Effector CD4-positive, alpha-beta T cell (primary cell): Measurements from ENCODE around the gene FGF12.

Experiments
- DNase-seq: peaks from one replicate; pipeline ENCODE4 v3.0.0-alpha.2; 2020

FGF12 gene

DNA sequence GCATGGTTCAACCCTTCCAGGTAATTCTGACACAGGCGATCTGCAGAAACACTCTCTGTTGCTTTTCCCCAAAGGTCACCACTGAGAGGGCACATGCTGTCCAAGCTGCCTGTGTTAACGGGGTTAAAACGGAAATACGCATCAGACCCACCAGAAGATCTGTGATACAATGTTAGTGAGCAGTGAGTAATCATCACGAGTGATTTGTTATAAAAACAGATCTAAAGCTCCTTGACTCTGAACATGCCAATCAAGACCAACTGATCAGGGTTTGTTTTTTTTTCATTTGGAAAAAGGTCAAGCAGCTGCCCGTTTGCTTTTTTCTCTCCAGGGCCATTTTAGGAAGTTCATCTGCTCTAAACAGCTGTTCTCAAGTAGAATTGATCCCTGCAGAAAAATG lies 43.2 kb downstream of the FGF12 start:
- DNase-seq = no peak

DNA sequence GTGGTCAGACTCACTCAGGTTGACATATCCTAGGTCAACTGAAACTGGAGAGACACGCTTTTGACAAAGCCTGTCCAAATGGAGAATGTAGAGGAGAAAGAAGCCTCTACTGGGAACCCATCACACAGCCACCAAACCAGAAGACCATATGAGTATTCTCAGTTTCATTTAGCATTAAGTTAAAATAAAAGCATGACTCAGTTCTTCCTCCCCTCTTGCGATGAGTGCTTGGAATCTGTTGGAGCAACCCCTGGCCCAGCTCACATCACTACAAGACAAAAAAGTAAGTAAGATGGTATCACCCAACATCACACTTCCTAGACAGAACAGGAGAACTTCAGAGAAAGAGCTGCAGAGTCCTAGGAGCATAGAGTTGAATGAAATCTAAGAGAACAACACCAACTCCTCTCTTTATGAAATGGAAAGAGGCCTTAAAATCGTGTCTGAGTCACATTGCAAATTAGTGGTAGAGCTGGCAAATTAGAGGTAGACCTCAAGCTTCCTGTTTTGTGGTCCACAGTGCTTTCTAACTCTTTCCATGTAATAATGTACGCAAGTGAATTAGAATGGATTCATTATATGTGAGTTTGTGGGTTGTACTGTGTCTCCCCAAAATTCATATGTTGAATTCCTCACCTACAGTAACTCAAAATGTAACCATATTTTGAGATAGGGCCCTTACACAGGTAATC lies 51.2 kb downstream of the FGF12 start:
- DNase-seq = no peak

DNA sequence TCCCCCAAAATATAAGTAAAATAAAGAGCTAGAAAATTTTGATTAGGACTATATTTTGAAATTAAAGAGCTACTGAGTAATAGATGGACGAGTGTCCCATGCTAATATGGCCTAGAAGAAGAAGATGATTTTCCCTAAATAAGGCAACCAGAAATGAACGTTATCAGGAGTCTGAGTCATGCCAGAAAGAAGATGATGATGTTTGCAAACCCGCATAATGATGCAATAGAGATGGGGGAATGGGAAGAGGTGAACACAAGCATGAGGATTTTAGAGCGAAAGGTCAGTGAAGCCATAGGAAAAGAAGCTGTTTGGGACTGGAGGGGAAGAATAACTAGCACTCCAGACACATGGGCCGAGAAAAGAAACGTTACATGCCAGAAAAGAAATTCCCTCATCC lies 71.7 kb downstream of the FGF12 start:
- DNase-seq = no peak

DNA sequence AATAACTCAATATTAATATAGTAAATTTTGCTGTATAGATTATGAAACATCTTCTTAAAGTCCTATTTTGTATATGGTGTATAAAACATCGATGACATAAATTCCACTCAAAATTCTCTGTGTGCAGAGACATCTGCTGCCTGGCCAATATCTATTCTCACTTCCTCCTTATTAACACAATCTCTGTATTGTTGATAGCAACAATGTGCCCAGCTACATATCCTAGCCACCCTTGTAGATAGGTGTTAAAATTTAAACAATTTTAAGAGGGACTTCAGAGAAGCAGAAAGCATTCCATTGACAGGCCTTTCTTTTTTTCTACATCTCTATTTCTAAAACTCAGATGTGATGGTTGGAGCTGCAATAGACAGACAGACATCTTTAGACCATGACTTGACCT lies 72.3 kb downstream of the FGF12 start:
- DNase-seq = no peak

DNA sequence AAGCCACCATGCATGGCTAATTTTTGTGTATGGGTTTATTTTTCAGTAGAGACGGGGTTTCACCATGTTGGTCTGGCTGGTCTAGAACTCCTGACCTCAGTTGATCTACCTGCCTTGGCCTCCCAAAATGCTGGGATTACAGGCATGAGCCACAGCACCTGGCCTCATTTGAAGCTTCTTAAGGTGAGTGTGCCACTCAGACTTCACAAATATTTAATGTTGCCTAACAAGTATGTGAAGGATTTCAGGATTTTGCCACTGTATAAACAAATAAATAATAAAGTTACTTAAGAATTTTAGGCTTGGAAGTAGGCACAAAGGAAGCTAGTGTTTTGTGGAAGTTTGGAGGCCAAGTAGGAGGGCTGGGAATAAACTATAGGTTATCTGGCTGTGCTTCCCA lies 73.5 kb downstream of the FGF12 start:
- no peak for DNase-seq

DNA sequence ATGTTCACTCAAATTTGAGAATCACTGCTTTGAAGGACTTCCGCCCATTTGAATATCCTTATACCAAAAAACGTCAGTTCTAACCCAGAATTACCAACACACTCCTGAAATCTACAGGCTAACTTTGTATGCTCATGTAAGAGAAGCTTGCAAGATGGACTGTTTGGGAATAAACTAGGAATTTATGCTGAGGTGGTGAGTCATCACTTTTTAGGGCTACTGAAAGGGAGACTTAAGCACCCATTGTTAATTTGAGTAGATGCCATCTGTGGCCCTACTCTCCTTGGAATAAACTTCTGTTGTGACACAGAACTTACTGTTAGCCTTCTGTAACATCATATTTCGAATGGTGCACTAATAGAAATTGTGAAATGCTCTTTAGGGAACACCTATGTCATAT lies 74.6 kb downstream of the FGF12 start:
- no peak for DNase-seq

DNA sequence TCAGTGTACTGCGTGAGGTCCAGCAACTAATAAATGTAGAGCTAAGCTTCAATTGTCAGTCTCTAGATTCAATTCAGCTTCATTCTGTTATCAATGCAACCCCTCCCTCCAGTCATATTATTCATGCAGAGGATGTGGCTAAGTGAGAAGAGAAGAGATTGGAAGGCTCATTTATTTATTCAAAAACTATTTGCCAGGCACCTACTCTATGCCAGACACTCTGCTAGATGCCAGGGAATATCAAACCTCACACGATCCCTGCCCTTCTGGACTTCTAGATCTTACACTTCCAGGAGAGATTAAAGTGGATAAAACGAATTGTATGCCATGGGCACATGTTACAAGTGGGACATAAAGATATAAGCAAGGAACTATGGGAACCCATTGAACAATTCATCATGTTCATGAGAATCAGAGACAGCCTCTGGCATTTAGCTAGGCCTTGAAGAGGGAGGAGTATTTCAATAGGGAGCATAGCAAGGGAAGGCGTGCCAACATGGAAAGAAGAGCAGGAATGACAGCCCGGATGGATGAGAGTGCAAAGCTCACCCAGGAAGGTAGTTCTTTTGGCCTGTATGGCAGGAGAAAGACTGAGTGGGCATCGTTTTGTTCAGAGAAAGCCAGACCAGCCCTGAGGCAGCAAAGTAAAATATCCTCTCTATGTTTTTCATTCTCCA lies 75.4 kb downstream of the FGF12 start:
- no peak for DNase-seq

DNA sequence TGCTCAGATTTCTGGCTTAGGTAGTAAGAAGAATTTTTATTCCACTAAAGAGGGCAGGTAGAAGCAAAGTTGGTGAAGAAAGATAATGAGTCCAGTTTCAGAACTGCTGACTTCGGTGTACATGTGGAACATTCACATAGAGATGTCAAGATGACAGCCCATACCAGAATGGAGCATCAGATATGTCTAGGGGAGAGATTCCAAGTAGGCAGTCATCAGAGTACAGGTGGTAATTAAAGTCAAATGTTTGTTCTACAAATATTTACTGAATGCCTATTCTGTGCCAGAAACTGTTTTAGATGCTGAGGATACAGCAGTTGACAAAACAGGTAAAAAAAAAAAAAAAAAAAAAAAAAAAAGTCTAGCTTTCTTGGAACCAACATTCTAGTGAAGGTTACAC lies 81.9 kb downstream of the FGF12 start:
- no peak for DNase-seq

DNA sequence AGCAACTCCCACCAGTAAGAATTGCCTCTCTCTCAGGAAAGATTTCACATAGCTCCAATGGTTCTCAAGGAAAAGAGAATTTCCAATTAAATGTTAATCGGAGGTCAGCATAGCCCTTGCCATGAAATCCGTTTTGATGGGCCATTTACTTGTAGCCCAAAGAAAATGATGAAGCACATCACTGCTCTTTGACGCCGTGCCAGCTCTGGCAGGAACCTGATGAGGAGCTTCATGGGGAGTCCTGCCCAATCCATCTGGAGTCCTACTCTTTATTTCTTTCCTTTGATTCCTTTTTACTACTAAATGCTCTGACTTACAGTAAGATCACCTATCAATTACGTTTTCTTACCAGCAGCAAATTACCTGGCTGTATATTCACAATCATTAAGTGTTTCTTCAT lies 84.7 kb downstream of the FGF12 start:
- DNase-seq = no peak

DNA sequence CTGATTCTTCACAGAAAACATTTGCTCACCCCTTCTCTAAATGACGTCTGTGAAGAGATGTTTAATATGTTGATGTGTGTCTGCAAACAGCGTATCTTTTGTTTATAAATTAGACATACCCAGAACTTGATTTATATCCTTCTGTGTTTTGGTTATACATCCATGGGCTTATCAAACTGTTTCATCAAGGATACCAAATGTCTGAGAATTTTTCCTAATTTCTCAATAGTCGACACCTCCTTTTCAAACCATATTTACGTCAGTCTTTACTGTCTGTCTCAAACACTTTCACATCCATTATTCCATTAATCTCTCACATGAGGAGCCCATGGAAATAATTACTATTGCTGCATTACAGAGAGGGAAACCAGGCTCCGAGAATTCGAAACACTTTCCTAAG lies 85.4 kb downstream of the FGF12 start:
- no peak for DNase-seq

DNA sequence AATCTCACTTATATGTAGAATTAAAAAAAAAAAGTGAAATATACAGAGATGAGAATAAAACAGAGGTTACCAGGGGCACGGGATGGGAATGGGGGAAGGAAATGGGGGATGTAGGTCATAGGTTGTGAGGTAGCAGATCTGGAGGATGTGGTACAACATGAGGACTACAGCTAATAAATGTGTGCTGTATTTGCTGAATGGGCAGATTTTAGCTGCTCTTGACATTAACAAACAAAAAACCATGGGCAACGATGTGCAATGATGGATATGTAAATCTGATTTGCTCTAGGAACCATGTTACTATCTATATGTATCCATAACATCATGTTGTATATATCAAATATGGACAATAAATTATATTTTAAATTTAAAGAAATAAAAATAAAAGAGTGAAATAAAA lies 87.4 kb downstream of the FGF12 start:
- no peak for DNase-seq

DNA sequence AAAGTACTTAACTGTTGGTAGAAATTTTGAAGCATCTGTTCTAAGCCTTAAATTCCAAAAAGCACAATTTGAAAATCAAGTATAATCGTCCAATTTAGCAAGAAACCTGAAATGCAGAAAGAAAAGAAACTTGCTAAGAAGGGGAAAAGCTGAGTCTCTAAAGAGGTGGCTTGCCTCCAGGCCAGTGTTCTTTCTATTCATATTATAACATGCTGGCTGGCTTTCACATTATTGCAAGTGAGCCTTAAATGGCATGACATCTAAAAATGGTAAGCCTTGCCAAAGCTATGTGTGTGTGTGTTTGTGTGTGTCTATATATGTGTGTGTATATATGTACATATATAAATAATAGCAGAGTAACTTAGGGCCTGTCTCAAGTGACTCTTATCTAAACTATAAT lies 89.5 kb downstream of the FGF12 start:
- DNase-seq = no peak

DNA sequence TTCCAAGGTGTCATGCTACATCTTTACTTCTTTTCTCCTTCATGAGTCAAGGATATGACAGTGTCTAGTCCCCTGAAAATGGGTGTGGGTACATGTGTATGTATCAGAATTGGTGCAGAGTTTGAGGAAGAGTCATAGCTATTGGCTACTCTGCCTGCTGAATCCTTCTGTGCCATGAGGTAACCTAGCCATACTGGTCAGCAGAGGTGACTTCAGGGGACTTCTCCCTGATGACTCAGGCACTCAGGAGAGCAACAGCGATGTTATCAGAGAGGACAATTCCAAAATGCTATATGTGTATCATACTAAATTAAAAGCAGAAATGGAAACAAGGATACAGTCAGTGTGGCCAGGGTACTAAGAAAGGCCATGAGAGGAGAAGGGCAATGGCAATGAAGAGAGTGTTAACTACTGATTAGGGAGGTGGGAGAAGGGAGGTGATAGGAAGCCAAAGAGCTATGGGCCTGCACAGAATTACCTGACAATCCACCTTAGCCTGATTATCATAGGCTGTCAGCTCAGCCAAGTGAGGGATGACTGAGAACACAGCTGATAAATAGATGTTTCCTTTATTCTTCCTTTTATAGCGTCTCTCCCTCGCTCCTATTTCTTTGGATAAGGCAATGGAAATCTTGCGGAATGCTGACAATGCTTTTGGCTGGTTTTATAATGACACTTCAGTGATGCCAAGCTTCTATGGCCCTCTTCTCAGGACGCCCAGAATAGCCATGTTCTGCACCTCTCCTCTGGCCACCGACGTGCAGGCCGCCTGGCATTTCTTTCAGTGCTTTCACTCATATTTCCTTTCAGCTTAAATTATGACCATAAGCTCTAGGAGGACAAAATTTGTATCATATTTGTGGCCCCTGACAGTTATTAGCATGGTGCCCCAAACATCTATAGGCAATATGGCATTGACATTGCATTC lies 90.6 kb downstream of the FGF12 start:
- DNase-seq = no peak

DNA sequence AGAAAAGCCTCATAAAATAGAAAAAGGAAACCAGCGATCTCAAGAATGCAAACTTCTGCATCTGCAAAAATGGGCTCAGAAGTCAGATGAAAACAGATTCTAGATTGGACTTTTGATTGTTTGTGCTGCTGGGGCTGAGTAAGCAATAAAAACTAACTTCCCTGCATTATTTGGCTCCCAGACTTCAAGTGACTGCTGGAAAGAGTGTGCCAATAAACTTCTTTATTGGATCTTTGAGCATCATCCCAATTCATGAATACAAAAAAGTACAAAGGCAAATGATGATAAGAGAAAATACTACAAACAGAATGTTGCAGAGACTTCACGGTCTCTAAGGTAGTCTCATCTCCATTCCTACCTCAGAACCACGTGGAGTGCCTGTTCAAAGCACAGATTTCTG lies 97.9 kb downstream of the FGF12 start:
- no peak for DNase-seq

DNA sequence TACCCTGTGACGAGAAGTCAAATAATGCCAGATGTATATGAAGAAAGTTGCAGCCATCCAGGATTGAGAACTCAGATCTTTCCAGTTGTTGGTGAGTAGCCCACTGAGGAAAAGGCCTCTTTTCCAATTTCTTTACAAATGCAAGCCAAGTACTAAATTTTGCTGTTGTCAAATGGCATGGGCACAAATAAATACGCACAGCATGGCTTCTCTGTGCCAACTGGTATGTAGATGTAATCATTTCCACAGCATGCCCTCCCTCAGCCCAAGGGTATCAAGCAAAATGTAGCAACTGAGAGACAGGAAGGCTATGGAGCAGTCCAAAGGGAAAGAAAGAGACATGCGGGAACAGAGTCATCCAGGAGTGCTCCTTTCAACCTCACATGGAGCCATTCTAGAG lies 105.4 kb downstream of the FGF12 start:
- no peak for DNase-seq

DNA sequence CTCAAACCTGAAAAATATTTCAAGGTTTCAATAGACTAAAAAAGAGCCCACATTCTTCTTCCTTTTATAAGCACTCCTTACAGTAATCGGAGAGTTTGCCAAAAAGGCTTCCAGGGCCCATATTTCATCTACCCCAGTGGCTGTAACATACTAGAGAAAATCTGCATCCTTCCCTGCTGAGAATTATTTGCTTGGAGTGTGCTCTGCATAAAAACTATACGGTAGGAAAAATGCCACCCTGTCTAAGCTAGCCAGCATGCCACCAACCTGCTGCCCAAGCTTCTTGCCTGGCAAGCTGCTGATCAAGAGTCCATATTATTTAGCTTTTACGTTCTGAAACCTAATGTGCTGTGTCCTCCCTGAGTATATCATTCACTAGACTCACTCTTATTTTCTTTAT lies 107.1 kb downstream of the FGF12 start:
- DNase-seq = no peak

DNA sequence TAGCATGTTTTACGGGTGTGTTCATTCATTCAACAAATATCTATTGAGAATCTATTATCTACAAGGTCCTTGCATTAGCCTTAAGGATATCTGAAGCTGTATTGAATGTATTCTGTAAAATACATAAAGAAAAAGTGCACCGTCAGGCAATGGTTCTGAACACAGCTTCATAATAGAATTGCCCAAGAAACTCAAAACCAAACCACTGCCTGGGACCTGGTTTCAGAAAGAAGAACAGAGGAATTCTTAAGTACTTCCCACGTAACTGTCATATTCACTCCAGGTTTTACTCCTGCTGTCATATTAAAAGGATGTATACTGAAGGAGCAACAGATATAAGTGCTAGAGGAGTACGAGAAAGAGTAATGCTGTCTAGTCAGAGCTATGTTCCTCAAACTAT lies 115.9 kb downstream of the FGF12 start:
- no peak for DNase-seq

DNA sequence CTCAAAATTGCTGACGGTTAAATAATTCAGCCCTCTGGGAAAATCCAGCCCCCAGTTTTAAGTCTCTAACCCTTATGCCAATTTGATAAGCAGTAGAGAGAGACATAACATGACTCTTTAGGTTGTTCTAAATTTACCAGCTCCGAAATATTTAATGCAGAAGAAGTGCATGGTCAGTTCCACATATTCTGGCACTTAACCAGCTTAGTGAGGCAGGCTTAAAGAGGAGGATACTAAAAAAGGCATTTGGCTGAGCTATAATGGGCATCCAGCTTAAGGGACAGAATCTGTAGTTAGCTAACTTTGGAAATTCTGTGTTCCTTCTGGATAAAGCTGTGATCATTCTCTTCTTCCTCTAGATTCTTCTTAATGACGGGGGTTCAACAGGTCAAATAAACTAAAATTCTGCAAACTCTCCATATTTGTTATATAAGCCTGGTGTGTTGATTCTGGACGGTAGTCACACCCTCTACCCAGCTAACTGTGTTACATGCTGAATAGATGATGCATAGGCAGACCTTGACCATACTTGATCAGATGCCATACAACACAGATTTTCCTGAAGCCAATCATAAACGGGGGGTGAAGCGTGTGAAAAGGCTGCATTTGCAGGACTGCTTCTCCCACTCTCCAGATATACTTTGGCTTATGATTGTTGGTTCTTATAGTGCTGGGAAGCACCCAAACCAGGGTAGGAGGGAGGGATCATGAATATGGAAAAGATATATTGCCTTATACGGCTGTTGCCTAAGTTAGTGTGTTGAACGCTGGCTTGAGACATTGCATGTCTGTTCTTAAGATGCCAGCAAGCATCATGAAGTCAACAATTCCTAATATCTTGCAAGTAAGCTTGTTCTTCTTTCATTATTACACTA lies 118.4 kb downstream of the FGF12 start:
- DNase-seq = no peak

DNA sequence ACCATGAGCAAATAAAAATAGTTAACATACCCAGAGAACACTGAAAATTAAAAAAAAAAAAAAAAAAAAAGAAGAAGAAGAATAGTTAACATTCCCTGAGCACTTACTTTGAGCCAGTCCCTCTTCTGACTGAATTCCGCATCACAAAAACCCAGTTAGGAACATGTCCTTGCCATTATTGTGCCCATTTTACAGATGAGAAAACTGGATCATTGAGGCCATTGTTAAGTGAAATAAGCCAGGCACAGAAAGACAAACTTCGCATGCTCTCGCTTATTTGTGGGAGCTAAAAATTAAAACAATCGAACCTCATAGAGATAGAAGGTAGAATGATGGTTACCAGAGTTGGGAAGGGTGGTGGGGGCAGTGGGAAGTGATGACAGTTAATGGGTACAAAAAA lies 119.5 kb downstream of the FGF12 start:
- DNase-seq = no peak

DNA sequence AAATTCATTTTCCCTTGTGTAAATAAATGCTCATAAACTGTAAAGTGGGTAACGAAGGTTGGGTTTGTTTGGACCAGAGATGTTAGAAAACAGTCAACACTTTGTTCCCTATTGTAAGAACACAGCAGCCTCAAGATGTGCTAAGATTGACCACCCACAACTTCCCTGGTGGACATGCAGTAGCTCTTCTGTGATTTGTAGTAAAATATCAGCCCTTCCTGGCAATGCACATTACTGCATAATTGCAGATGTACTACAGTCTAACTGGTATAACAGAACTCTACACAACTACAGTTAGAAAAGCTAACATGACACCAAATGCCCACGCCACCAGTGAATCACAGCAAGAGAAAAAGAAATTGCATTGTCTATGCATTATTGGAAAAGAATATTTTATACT lies 129.4 kb downstream of the FGF12 start:
- DNase-seq = no peak

DNA sequence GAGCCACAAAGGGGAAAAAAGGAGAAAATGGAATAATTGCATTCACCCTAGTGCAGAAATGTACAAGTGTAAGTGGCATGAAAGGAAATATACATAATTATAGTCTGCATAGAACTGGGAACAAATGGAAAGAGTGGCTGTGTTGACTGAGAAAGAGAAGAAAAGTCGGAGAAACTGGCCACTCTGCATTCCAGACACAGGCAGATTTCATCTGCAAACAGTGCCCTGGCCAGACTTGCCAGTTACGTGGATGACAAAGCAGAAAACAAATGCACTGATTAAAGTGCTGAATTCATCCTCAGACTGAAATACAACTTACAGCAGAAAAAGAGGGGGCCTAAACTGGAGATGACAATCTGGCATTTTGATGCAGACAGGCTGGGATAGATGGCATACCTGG lies 129.8 kb downstream of the FGF12 start:
- DNase-seq = no peak

DNA sequence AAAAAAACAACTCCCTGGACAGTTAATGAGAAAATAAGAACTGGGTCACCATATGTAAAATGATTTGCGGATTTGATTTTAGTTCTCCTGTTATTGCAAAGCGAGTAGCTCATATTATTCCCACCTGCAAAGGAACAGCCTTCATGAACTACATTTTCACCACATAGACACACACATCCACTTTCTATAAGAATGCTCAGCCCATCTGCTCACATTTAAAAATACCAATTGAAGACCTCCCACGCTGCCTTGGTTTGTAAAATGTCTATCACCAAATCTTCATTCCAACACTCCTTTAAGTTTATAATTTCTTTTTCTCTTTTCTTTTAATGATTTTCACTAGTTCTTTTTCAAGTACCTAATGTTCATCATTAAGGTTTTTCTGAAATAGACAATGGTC lies 148.6 kb downstream of the FGF12 start:
- DNase-seq = no peak

DNA sequence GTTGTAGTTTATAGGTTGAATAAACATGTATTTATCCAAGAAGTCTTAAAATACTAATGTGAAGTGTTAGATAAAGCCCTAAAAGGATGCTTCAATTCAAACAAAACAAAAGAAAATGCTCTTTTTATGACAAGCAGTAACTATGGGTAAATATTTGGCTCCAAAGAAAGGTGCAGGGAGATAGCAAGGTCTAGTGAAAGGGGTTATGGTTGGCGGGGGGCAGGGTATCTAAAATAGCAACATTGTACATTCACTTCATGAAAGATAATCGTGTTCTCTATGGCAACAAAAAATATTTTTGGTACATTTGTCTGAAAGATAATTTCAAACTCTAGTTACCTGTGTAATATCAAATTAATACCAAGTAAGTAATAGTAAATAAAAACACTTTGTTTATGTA lies 149.5 kb downstream of the FGF12 start:
- no peak for DNase-seq
